Activated B cell treated with CpG ODN at 0.5 μM for 24 hours (primary cell): Measurements from ENCODE around the gene S100A5. TPM values are rescaled to one million over a fixed set of nuclear protein-coding genes. Genes with fewer than 3 reads are reported as not detected.

Experiments
- ATAC-seq: fragments of 200-7000 bp; cut with Tn5 transposase; one replicate; pipeline ENCODE4 v1.10.0; 2021; ENCODE audit warnings: low read depth, mild to moderate bottlenecking, moderate library complexity
- CTCF ChIA-PET: fragments of 350-600 bp; sonication (Branson Sonifier 250); formaldehyde crosslinking; loops from one replicate; lab custom pipeline; 2021; ENCODE audit warnings: antibody characterized with exemption; lab: Charles Lee
- POLR2A ChIA-PET: fragments of 350-600 bp; sonication (Branson Sonifier 250); formaldehyde crosslinking; loops from one replicate; lab custom pipeline; 2021; ENCODE audit warnings: antibody characterized with exemption; lab: Charles Lee
- DNase-seq: peaks from one replicate; pipeline ENCODE4 v3.0.0; 2022
- H3K27ac Mint-ChIP-seq: one replicate; pipeline ENCODE4 v1.8.0; 2020; ENCODE audit warnings: mixed read lengths
- H3K27me3 Mint-ChIP-seq: one replicate; pipeline ENCODE4 v1.8.0; 2021; ENCODE audit warnings: mixed read lengths
- H3K36me3 Mint-ChIP-seq: one replicate; pipeline ENCODE4 v1.8.0; 2021; ENCODE audit warnings: low read depth, mixed read lengths
- H3K4me1 Mint-ChIP-seq: one replicate; pipeline ENCODE4 v1.8.0; 2021; ENCODE audit warnings: mixed read lengths
- H3K4me3 Mint-ChIP-seq: one replicate; pipeline ENCODE4 v1.8.0; 2020; ENCODE audit warnings: mild to moderate bottlenecking, mixed read lengths
- H3K9me3 Mint-ChIP-seq: one replicate; pipeline ENCODE4 v1.8.0; 2020; ENCODE audit warnings: mixed read lengths
- CTCF ChIP-seq: fragments of 200-600 bp; IDR thresholded peaks from one replicate; pipeline ENCODE4 v1.8.0; 2022; ENCODE audit warnings: antibody characterized with exemption, mild to moderate bottlenecking
- intact Hi-C: fragments of 100-400 bp; cut with micrococcal nuclease; formaldehyde crosslinking; loops from one replicate; pipeline ENCODE4 v1.15.1; 2024
- total RNA-seq: library from RNA; stranded (reverse); gene quantifications from 2 replicates; pipeline ENCODE4 v1.2.3, GENCODE V29; 2022

S100A5 gene
- total RNA-seq, 1 donor from 2014 or later, result 0.51 TPM

GRCh38 chr1:153539395-153540093 lies 1.2 kb downstream of the S100A5 start:
- peak overlapping the region; percentile 81 for H3K27ac Mint-ChIP-seq
- no peak for TF ChIP-seq CTCF
- peaks cover 18% of the 10 kb centered on the region for H3K36me3 Mint-ChIP-seq
- H3K4me3 Mint-ChIP-seq, result no peak overlapping the region
- POLR2A ChIA-PET, result interaction anchor here (0.9 to 2.9 kb wide), 7 partner anchors 11 to 121 kb away, joined by 3 to 23 read pairs (median 4); partner anchors contain the start of genes CHTOP and S100A2
- H3K27me3 Mint-ChIP-seq, result no peaks in the 10 kb centered on the region
- H3K9me3 Mint-ChIP-seq, result no peaks in the 10 kb centered on the region
- CTCF ChIA-PET, result interaction anchor here (0.7 kb wide), 1 partner anchor 33 kb away, joined by 3 read pairs; no protein-coding TSS in a partner anchor
- ATAC-seq (no peak), DNase-seq (no peak)
- intact Hi-C loops, result no loop called here
- H3K4me1 Mint-ChIP-seq, result peaks cover 62% of the 10 kb centered on the region

DNA sequence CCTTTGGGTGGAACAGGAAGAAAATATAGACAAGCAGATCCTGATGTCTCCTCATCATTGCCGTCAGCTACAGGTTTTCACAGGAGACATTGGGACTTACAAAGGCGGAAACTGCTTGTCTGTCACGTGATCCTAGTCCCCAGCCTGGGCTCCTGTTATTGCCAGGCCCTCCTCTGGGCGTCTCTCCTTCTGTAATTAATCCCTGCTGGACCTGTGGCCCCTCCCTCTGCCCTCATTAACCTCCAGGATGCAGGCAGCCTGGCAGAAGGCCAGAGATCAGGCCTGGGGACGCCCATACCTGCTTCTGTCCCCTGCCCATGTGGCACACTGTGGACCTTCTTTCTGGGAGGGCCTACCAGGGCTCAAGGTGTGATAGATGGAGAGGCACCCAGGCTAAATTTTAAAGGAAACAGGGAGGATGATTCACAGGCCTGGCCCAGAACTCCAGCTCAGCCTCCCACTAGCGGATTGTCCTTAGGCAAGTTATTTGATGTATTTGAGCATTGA lies 2.4 kb downstream of the S100A5 start:
- no peak for DNase-seq
- H3K4me1 Mint-ChIP-seq, result peaks cover 65% of the 10 kb centered on the region
- intact Hi-C loops, result no loop called here
- no peaks in the 10 kb centered on the region for H3K27me3 Mint-ChIP-seq
- ChIA-PET CTCF (interaction anchor here (1.2 kb wide), 1 partner anchor 30 kb away, joined by 3 read pairs; no protein-coding TSS in a partner anchor), POLR2A (interaction anchor here (0.9 to 7.9 kb wide), 5 partner anchors 12 to 96 kb away, joined by 3 to 115 read pairs (median 4); partner anchors contain the start of genes CHTOP and S100A2)
- H3K4me3 Mint-ChIP-seq, result no peak overlapping the region
- H3K9me3 Mint-ChIP-seq, result no peaks in the 10 kb centered on the region
- ATAC-seq, result no peak
- no peak for TF ChIP-seq CTCF
- H3K36me3 Mint-ChIP-seq, result peaks cover 13% of the 10 kb centered on the region
- H3K27ac Mint-ChIP-seq, result no peak overlapping the region

- POLR2A ChIA-PET, result interaction anchor here (0.7 to 7.9 kb wide), 4 partner anchors 8 to 97 kb away, joined by 3 to 115 read pairs (median 64); partner anchors contain the start of genes CHTOP, S100A2, S100A3 and S100A4
- intact Hi-C loops, result no loop called here
Measured at GRCh38 chr1:153537376-153537730, 3.4 kb downstream of the S100A5 start.

GRCh38 chr1:153536671-153537375 lies 3.9 kb downstream of the S100A5 start:
- DNase-seq (no peak), ATAC-seq (no peak)
- no peaks in the 10 kb centered on the region for H3K27me3 Mint-ChIP-seq
- TF ChIP-seq CTCF, result no peak
- ChIA-PET CTCF (interaction anchor here (0.9 to 6.4 kb wide), 3 partner anchors 22 to 97 kb away, joined by 3 to 119 read pairs (median 3); partner anchors contain the start of gene CHTOP), POLR2A (interaction anchor here (1.6 to 7.9 kb wide), 4 partner anchors 9 to 98 kb away, joined by 6 to 115 read pairs (median 64); partner anchors contain the start of genes CHTOP, S100A2 and S100A4)
- peak overlapping the region; percentile 93 for H3K4me3 Mint-ChIP-seq
- intact Hi-C loops, result loop anchor here (1.0 kb wide), 2 partner anchors 8 to 29 kb away; partner anchors contain the start of gene S100A4
- H3K4me1 Mint-ChIP-seq, result peaks cover 70% of the 10 kb centered on the region
- H3K9me3 Mint-ChIP-seq, result no peaks in the 10 kb centered on the region
- H3K27ac Mint-ChIP-seq, result peak overlapping the region; percentile 96
- peaks cover 10% of the 10 kb centered on the region for H3K36me3 Mint-ChIP-seq

More at GRCh38 chr1:153537376-153537730, 3.4 kb downstream of the S100A5 start:
- Mint-ChIP-seq H3K4me3 (peak overlapping the region; percentile 28), H3K27me3 (no peaks in the 10 kb centered on the region), H3K36me3 (peaks cover 10% of the 10 kb centered on the region), H3K9me3 (no peaks in the 10 kb centered on the region), H3K27ac (peak overlapping the region; percentile 96), H3K4me1 (peaks cover 69% of the 10 kb centered on the region)
- TF ChIP-seq CTCF, result no peak
- CTCF ChIA-PET, result interaction anchor here (6.4 kb wide), 1 partner anchor 33 kb away, joined by 119 read pairs; no protein-coding TSS in a partner anchor
- DNase-seq, result no peak
- no peak for ATAC-seq
